Activated T-cell treated with anti-CD3 and anti-CD28 coated beads, Interleukin-2, amount 50 U/mL, for 24 hours (primary cell): ENCODE measurements around the gene OR13C9.

Experiments
- DNase-seq: peaks from one replicate; pipeline ENCODE4 v3.0.0-alpha.2; 2020
- H3K27ac Mint-ChIP-seq: 2 replicates; pipeline ENCODE4 v1.8.0; 2020; ENCODE audit warnings: mild to moderate bottlenecking, mixed read lengths
- H3K27me3 Mint-ChIP-seq: 2 replicates; pipeline ENCODE4 v1.8.0; 2020; ENCODE audit warnings: mixed read lengths
- H3K36me3 Mint-ChIP-seq: 2 replicates; pipeline ENCODE4 v1.8.0; 2020; ENCODE audit warnings: low read depth, mixed read lengths
- H3K4me1 Mint-ChIP-seq: 2 replicates; pipeline ENCODE4 v1.8.0; 2020; ENCODE audit warnings: low read depth, mixed read lengths
- H3K4me3 Mint-ChIP-seq: 2 replicates; pipeline ENCODE4 v1.8.0; 2020; ENCODE audit warnings: mild to moderate bottlenecking, moderate library complexity, mixed read lengths
- H3K9me3 Mint-ChIP-seq: 2 replicates; pipeline ENCODE4 v1.8.0; 2020; ENCODE audit warnings: mixed read lengths

OR13C9 gene

GRCh38 chr9:104580562-104580961, 37.4 kb downstream of the OR13C9 start:
- no peak overlapping the region for H3K4me3 Mint-ChIP-seq
- H3K36me3 Mint-ChIP-seq = no peaks in the 10 kb centered on the region
- no peak overlapping the region for H3K27ac Mint-ChIP-seq
- H3K27me3 Mint-ChIP-seq = no peaks in the 10 kb centered on the region
- H3K4me1 Mint-ChIP-seq = no peaks in the 10 kb centered on the region
- H3K9me3 Mint-ChIP-seq = no peaks in the 10 kb centered on the region
- DNase-seq = no peak

GRCh38 chr9:104577263-104577662, 40.7 kb downstream of the OR13C9 start:
- Mint-ChIP-seq H3K36me3 (no peaks in the 10 kb centered on the region), H3K27ac (no peak overlapping the region), H3K9me3 (peaks cover 12% of the 10 kb centered on the region), H3K4me3 (no peak overlapping the region), H3K27me3 (no peaks in the 10 kb centered on the region), H3K4me1 (no peaks in the 10 kb centered on the region)
- no peak for DNase-seq

GRCh38 chr9:104575456-104575855, 42.5 kb downstream of the OR13C9 start:
- Mint-ChIP-seq H3K36me3 (no peaks in the 10 kb centered on the region), H3K27ac (no peak overlapping the region), H3K27me3 (no peaks in the 10 kb centered on the region), H3K4me3 (no peak overlapping the region), H3K4me1 (no peaks in the 10 kb centered on the region), H3K9me3 (peaks cover 12% of the 10 kb centered on the region)
- DNase-seq = no peak

- no peak for DNase-seq
- Mint-ChIP-seq H3K4me1 (no peaks in the 10 kb centered on the region), H3K9me3 (peaks cover 16% of the 10 kb centered on the region), H3K27me3 (no peaks in the 10 kb centered on the region), H3K4me3 (no peak overlapping the region), H3K27ac (no peak overlapping the region), H3K36me3 (no peaks in the 10 kb centered on the region)
Measured at GRCh38 chr9:104572612-104573011, 45.4 kb downstream of the OR13C9 start.

GRCh38 chr9:104568868-104569267, 49.1 kb downstream of the OR13C9 start, which contains the start of gene OR13C8:
TSS of gene OR13C8 (plus strand) at chr9:104569168. CDS start at chr9:104569168, 0 bp downstream.
- DNase-seq = no peak
- H3K36me3 Mint-ChIP-seq = no peaks in the 10 kb centered on the region
- no peak within 1 kb of the TSS for H3K4me3 Mint-ChIP-seq
- H3K4me1 Mint-ChIP-seq = no peaks in the 10 kb centered on the region
- no peak within 1 kb of the TSS for H3K27ac Mint-ChIP-seq
- peaks cover 16% of the 10 kb centered on the region for H3K9me3 Mint-ChIP-seq
- no peaks in the 10 kb centered on the region for H3K27me3 Mint-ChIP-seq
